NT2/D1 (cell line): ENCODE results near the gene SH3BP5.

Source experiments
- YY1 ChIP-seq: IDR thresholded peaks from 2 replicates; pipeline ENCODE4 v1.6.1; 2011; ENCODE audit not compliant: insufficient read length, insufficient read depth
- ZNF274 ChIP-seq: IDR thresholded peaks from 2 replicates; pipeline ENCODE4 v1.6.1; 2011; ENCODE audit warnings: mild to moderate bottlenecking, low read depth, low read length

DNA sequence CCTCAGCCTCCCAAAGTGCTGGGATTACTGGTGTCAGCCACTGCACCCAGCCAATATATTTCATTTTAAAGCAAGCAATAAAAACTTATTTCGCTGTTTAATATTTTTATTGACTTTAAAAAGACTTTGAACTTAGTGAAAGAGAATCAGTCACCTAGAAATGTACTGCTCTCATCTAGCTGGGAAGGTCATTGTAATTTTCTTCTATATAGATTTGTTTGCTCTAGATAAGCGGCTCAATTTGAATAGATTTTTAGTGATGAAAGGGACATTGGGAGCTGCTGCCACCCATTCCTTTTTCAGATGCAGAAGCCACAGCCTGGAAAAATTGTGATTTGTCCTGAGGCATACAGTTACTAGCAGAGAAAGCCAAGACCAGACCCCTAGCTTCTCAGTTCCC, 86.2 kb downstream of the SH3BP5 start:
- TF ChIP-seq ZNF274 (no peak), YY1 (no peak)
